IMR-90 (cell line): ENCODE measurements around the gene ST6GALNAC5. TPM values are rescaled to one million over a fixed set of nuclear protein-coding genes. Genes with fewer than 3 reads are reported as not detected.

Experiments
- ATAC-seq: fragments of 200-7000 bp; cut with Tn5 transposase; 2 replicates; pipeline ENCODE4 v1.9.1; 2020; ENCODE audit warnings: low read depth, mild to moderate bottlenecking, moderate library complexity
- BruUV-seq: library from RNA; stranded (reverse); fragments of 400-500 nt; replicated peaks from 2 replicates; lab custom pipeline; 2021; lab: Mats Ljungman, UMichigan
- CTCF ChIA-PET: fragments of 300-600 bp; formaldehyde crosslinking; extraction: SDS; loops from one replicate; lab custom pipeline; 2021; ENCODE audit warnings: antibody characterized with exemption; lab: Yijun Ruan, JAX
- POLR2A ChIA-PET: fragments of 300-600 bp; sonication (Branson Sonifier 250); formaldehyde crosslinking; loops from one replicate; lab custom pipeline; 2022; ENCODE audit warnings: antibody characterized with exemption; ENCODE audit not compliant: unreplicated experiment; lab: Charles Lee
- DNase-seq: peaks from one replicate; pipeline ENCODE4 v3.0.0; 2013
- H2AFZ ChIP-seq: replicated peaks from 2 replicates; pipeline ENCODE3; 2013; ENCODE audit warnings: low read length, mild to moderate bottlenecking; ENCODE audit not compliant: poor library complexity
- H2AK5ac ChIP-seq: 2 replicates; pipeline ENCODE4 v1.6.1; 2013; ENCODE audit warnings: low read depth, low read length, inconsistent platforms
- H2AK9ac ChIP-seq: replicated peaks from 2 replicates; pipeline ENCODE3; 2013; ENCODE audit warnings: mild to moderate bottlenecking, low read depth, low read length, moderate library complexity; ENCODE audit not compliant: poor library complexity
- H2BK120ac ChIP-seq: 2 replicates; pipeline ENCODE4 v1.6.1; 2013; ENCODE audit warnings: low read depth, low read length, inconsistent platforms
- H2BK15ac ChIP-seq: 3 replicates; pipeline ENCODE4 v1.6.1; 2013; ENCODE audit warnings: low read depth, low read length, inconsistent platforms
- H2BK20ac ChIP-seq: 2 replicates; pipeline ENCODE4 v1.6.1; 2013; ENCODE audit warnings: low read depth, mild to moderate bottlenecking, inconsistent platforms, low read length, moderate library complexity
- H2BK5ac ChIP-seq: 2 replicates; pipeline ENCODE4 v1.6.1; 2013; ENCODE audit warnings: mild to moderate bottlenecking, low read depth, low read length, inconsistent platforms; ENCODE audit not compliant: poor library complexity, severe bottlenecking
- H3K14ac ChIP-seq: replicated peaks from 2 replicates; pipeline ENCODE4 v1.6.1; 2013; ENCODE audit warnings: low read depth, low read length, inconsistent platforms
- H3K18ac ChIP-seq: 2 replicates; pipeline ENCODE4 v1.6.1; 2013; ENCODE audit warnings: low read depth, low read length, control low read depth
- H3K23ac ChIP-seq: 2 replicates; pipeline ENCODE4 v1.6.1; 2013; ENCODE audit warnings: low read depth, low read length, inconsistent platforms
- H3K27ac ChIP-seq: 2 replicates; pipeline ENCODE4 v1.5.1; 2013; ENCODE audit warnings: mild to moderate bottlenecking, control low read depth, low read length; ENCODE audit not compliant: insufficient read depth
- H3K27me3 ChIP-seq: 2 replicates; pipeline ENCODE4 v1.6.1; 2013; ENCODE audit warnings: low read length; ENCODE audit not compliant: control insufficient read depth, insufficient read depth
- H3K36me3 ChIP-seq: 2 replicates; pipeline ENCODE4 v1.6.1; 2013; ENCODE audit warnings: low read length, mixed read lengths; ENCODE audit not compliant: control insufficient read depth, insufficient read depth
- H3K4ac ChIP-seq: 2 replicates; pipeline ENCODE4 v1.6.1; 2013; ENCODE audit warnings: low read depth, low read length, inconsistent platforms
- H3K4me1 ChIP-seq: 2 replicates; pipeline ENCODE4 v1.6.1; 2013; ENCODE audit warnings: low read length, mixed read lengths; ENCODE audit not compliant: control insufficient read depth, insufficient read depth
- H3K4me2 ChIP-seq: 2 replicates; pipeline ENCODE4 v1.6.1; 2013; ENCODE audit warnings: low read depth, mild to moderate bottlenecking, control low read depth, low read length, moderate library complexity
- H3K4me3 ChIP-seq: 2 replicates; pipeline ENCODE4 v1.5.1; 2013; ENCODE audit warnings: low read depth, mild to moderate bottlenecking, control low read depth, low read length, moderate library complexity; ENCODE audit not compliant: insufficient read depth
- H3K56ac ChIP-seq: 2 replicates; pipeline ENCODE4 v1.6.1; 2013; ENCODE audit warnings: low read length, inconsistent platforms; ENCODE audit not compliant: insufficient read depth; ENCODE audit errors: extremely low read depth
- H3K79me1 ChIP-seq, 2 experiments: 2 replicates each; pipeline ENCODE4 v1.6.1; 2013; ENCODE audit warnings: low read length in 2 of 2, inconsistent platforms in 1 of 2, low read depth in 1 of 2
- H3K9ac ChIP-seq: 2 replicates; pipeline ENCODE4 v1.6.1; 2013; ENCODE audit warnings: low read depth, low read length, control low read depth
- H3K9me1 ChIP-seq: 2 replicates; pipeline ENCODE4 v1.6.1; 2013; ENCODE audit warnings: low read length, inconsistent platforms; ENCODE audit not compliant: insufficient read depth
- H3K9me3 ChIP-seq: 2 replicates; pipeline ENCODE4 v1.6.1; 2013; ENCODE audit warnings: low read length; ENCODE audit not compliant: control insufficient read depth, insufficient read depth
- H4K20me1 ChIP-seq: 2 replicates; pipeline ENCODE4 v1.6.1; 2013; ENCODE audit warnings: low read length, inconsistent platforms; ENCODE audit not compliant: insufficient read depth
- H4K5ac ChIP-seq: 2 replicates; pipeline ENCODE4 v1.6.1; 2013; ENCODE audit warnings: mild to moderate bottlenecking, low read depth, low read length, control low read depth
- H4K8ac ChIP-seq, 2 experiments: 2 replicates each; pipeline ENCODE4 v1.6.1; 2013; ENCODE audit warnings: low read depth in 2 of 2, low read length in 2 of 2, control low read depth in 1 of 2, inconsistent platforms in 1 of 2
- H4K91ac ChIP-seq: 2 replicates; pipeline ENCODE4 v1.6.1; 2013; ENCODE audit warnings: low read depth, low read length, inconsistent platforms; ENCODE audit not compliant: insufficient read depth
- CEBPB ChIP-seq: IDR thresholded peaks from 2 replicates; pipeline ENCODE4 v1.6.1; 2012; ENCODE audit warnings: low read depth, low read length, improper control_type of control experiment
- FOS ChIP-seq: fragments of 150-350 bp; IDR thresholded peaks from 2 replicates; pipeline ENCODE4 v1.6.1; 2016; ENCODE audit warnings: low read depth, low read length
- MAFK ChIP-seq: IDR thresholded peaks from 2 replicates; pipeline ENCODE4 v1.6.1; 2012; ENCODE audit warnings: low read depth, low read length, improper control_type of control experiment
- MAZ ChIP-seq: IDR thresholded peaks from 2 replicates; pipeline ENCODE4 v1.6.1; 2012; ENCODE audit warnings: low read depth, mild to moderate bottlenecking, low read length, improper control_type of control experiment, moderate library complexity, borderline replicate concordance
- MXI1 ChIP-seq: IDR thresholded peaks from 2 replicates; pipeline ENCODE4 v1.6.1; 2012; ENCODE audit warnings: low read depth, mild to moderate bottlenecking, low read length, moderate library complexity, borderline replicate concordance
- NFE2L2 ChIP-seq: fragments of 150-350 bp; IDR thresholded peaks from 2 replicates; pipeline ENCODE4 v1.6.1; 2016; ENCODE audit warnings: low read depth, mild to moderate bottlenecking, low read length
- POLR2A ChIP-seq: IDR thresholded peaks from 2 replicates; pipeline ENCODE4 v1.6.1; 2012; ENCODE audit warnings: mild to moderate bottlenecking, low read depth, low read length
- RFX5 ChIP-seq: IDR thresholded peaks from 2 replicates; pipeline ENCODE4 v1.8.0; 2012; ENCODE audit warnings: low read depth, mild to moderate bottlenecking, low read length, moderate library complexity
- SMC3 ChIP-seq: fragments of 150-350 bp; IDR thresholded peaks from 2 replicates; pipeline ENCODE4 v1.6.1; 2016; ENCODE audit warnings: low read depth, mild to moderate bottlenecking, antibody characterized with exemption, low read length, moderate library complexity
- WGBS, 2 experiments: methylation state at CpG; one replicate each; pipeline versions ENCODE4 v1.1.5 to v1.1.7; 2013; ENCODE audit warnings: missing lambda C conversion rate in 2 of 2; ENCODE audit not compliant: insufficient read length in 1 of 2; ENCODE audit errors: extremely low coverage in 2 of 2; 5-methylcytosine and 5-hydroxymethylcytosine counted together
- dilution Hi-C: fragments of 300-500 bp; cut with HindIII; formaldehyde crosslinking; loops from one replicate; pipeline ENCODE4 v1.14.3; 2018; ENCODE audit warnings: low sequenced_read_pairs; ENCODE audit not compliant: unreplicated experiment
- in situ Hi-C: fragments of 300-500 bp; cut with MboI; formaldehyde crosslinking; loops from 3 replicates; pipeline ENCODE4 v1.14.3; 2019; ENCODE audit warnings: low sequenced_read_pairs, inconsistent platforms, mixed read lengths
- intact Hi-C: fragments of 100-400 bp; cut with micrococcal nuclease; formaldehyde crosslinking; loops from 2 replicates; pipeline ENCODE4 v1.10.0; 2022
- polyA plus RNA-seq, 3 experiments: library from polyadenylated mRNA; depleted of rRNA; stranded (reverse); fragments of >200 nt; gene quantifications; 2 replicates each; pipeline ENCODE4 v1.2.3, GENCODE V29; 2012; ENCODE audit warnings: low replicate concordance in 1 of 3
- total RNA-seq: library from RNA; depleted of rRNA; stranded (reverse); fragments of >200 nt; gene quantifications from 2 replicates; pipeline ENCODE4 v1.2.3, GENCODE V29; 2012
- TF ChIP-seq, protein P1 (sequence below): fragments of 150-350 bp; IDR thresholded peaks from 2 replicates; pipeline ENCODE4 v1.6.1; 2016; ENCODE audit warnings: low read depth, mild to moderate bottlenecking, low read length, moderate library complexity, borderline replicate concordance
- TF ChIP-seq, protein P2 (sequence below): fragments of 150-350 bp; IDR thresholded peaks from 2 replicates; pipeline ENCODE4 v1.6.1; 2017; ENCODE audit warnings: mild to moderate bottlenecking, antibody characterized with exemption, low read length, low read depth
- TF ChIP-seq, protein P3 (sequence below): conservative IDR thresholded peaks from 2 replicates; pipeline ENCODE4 v1.5.1; 2012; ENCODE audit warnings: mild to moderate bottlenecking, low read depth, low read length, improper control_type of control experiment

The ST6GALNAC5 gene
- total and polyA plus RNA-seq, 2 of the 4 experiments (the other 2 are of a cell fraction) = 3.4 to 4.0 TPM

GRCh38 chr1:76933847-76934815, 66.9 kb downstream of the ST6GALNAC5 start:
- Histone ChIP-seq H3K4ac (no peak overlapping the region), H3K27ac (no peak overlapping the region), H3K36me3 (no peaks in the 10 kb centered on the region), H4K91ac (no peak overlapping the region), H3K9me1 (no peaks in the 10 kb centered on the region), H2BK15ac (no peak overlapping the region), H4K20me1 (no peaks in the 10 kb centered on the region), H3K23ac (no peak overlapping the region), H2BK20ac (no peak overlapping the region), H4K8ac (no peak overlapping the region), H3K4me1 (no peaks in the 10 kb centered on the region), H3K9ac (no peak overlapping the region), H3K14ac (no peak overlapping the region), H3K56ac (no peak overlapping the region), H4K5ac (no peak overlapping the region), H2AFZ (no peak overlapping the region), H3K9me3 (no peaks in the 10 kb centered on the region), H3K4me2 (no peak overlapping the region), H3K4me3 (no peak overlapping the region), H2AK9ac (no peak overlapping the region), H3K18ac (no peak overlapping the region), H2BK5ac (no peak overlapping the region), H2AK5ac (no peak overlapping the region), H3K27me3 (peaks cover 1% of the 10 kb centered on the region; the same call in 1 of the 2 replicates), H3K79me1 (no peaks in the 10 kb centered on the region), H2BK120ac (no peak overlapping the region)
- ChIA-PET CTCF (no interaction called here), POLR2A (no interaction called here)
- dilution Hi-C loops (no loop called here), intact Hi-C loops (no loop called here), in situ Hi-C loops (no loop called here)
- ATAC-seq (no peak), DNase-seq (no peak)
- BruUV-seq = no TSS peak
- TF ChIP-seq RFX5 (no peak), MAZ (no peak), CEBPB (no peak), NFE2L2 (no peak), MAFK (no peak), FOS (no peak), SMC3 (no peak), MXI1 (no peak), POLR2A (no peak)
- TF ChIP-seq, protein P1, sequence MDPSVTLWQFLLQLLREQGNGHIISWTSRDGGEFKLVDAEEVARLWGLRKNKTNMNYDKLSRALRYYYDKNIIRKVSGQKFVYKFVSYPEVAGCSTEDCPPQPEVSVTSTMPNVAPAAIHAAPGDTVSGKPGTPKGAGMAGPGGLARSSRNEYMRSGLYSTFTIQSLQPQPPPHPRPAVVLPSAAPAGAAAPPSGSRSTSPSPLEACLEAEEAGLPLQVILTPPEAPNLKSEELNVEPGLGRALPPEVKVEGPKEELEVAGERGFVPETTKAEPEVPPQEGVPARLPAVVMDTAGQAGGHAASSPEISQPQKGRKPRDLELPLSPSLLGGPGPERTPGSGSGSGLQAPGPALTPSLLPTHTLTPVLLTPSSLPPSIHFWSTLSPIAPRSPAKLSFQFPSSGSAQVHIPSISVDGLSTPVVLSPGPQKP = no peak
- TF ChIP-seq, protein P2, sequence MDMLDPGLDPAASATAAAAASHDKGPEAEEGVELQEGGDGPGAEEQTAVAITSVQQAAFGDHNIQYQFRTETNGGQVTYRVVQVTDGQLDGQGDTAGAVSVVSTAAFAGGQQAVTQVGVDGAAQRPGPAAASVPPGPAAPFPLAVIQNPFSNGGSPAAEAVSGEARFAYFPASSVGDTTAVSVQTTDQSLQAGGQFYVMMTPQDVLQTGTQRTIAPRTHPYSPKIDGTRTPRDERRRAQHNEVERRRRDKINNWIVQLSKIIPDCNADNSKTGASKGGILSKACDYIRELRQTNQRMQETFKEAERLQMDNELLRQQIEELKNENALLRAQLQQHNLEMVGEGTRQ = no peak
- TF ChIP-seq, protein P3, sequence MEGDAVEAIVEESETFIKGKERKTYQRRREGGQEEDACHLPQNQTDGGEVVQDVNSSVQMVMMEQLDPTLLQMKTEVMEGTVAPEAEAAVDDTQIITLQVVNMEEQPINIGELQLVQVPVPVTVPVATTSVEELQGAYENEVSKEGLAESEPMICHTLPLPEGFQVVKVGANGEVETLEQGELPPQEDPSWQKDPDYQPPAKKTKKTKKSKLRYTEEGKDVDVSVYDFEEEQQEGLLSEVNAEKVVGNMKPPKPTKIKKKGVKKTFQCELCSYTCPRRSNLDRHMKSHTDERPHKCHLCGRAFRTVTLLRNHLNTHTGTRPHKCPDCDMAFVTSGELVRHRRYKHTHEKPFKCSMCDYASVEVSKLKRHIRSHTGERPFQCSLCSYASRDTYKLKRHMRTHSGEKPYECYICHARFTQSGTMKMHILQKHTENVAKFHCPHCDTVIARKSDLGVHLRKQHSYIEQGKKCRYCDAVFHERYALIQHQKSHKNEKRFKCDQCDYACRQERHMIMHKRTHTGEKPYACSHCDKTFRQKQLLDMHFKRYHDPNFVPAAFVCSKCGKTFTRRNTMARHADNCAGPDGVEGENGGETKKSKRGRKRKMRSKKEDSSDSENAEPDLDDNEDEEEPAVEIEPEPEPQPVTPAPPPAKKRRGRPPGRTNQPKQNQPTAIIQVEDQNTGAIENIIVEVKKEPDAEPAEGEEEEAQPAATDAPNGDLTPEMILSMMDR = no peak
- WGBS, 2 experiments = no CpG with 5 or more reads among the region's 6 CpGs
